GM19238 (cell line): ENCODE measurements around the gene ROR2.
"Not testable (repeated sequence)": the region's sequence is repeated elsewhere in the genome, so short reads cannot be mapped to it uniquely, and the experiment has no call there.

Experiments
- DNase-seq: peaks from one replicate; pipeline ENCODE4 v3.0.0; 2011; ENCODE audit warnings: low spot score; ENCODE audit not compliant: insufficient read length

Gene ROR2

GRCh38 chr9:91949946-91950664 lies at the start of gene ROR2:
TSS of gene ROR2 (minus strand) at chr9:91950228.
- peak; percentile 50 for DNase-seq

GRCh38 chr9:91995000-91995655 lies 45.1 kb upstream of the ROR2 start:
- DNase-seq = no peak

- no peak for DNase-seq
These were observed 44.4 kb upstream of the ROR2 start for GRCh38 chr9:91994422-91994821.

GRCh38 chr9:91992461-91993041 lies 42.5 kb upstream of the ROR2 start:
- DNase-seq = no peak

GRCh38 chr9:91991721-91992341 lies 41.8 kb upstream of the ROR2 start:
- DNase-seq = no peak

- no peak for DNase-seq
These were observed 36.2 kb upstream of the ROR2 start for GRCh38 chr9:91986248-91986647.

GRCh38 chr9:91985692-91986091 lies 35.7 kb upstream of the ROR2 start:
- DNase-seq = no peak

- no peak for DNase-seq
These were observed 28.8 kb upstream of the ROR2 start for GRCh38 chr9:91978740-91979414.

GRCh38 chr9:91975254-91975653 lies 25.2 kb upstream of the ROR2 start:
- DNase-seq = not testable (repeated sequence)

- no peak for DNase-seq
These were observed 22.7 kb upstream of the ROR2 start for GRCh38 chr9:91972711-91973110.

- no peak for DNase-seq
These were observed 22.1 kb upstream of the ROR2 start for GRCh38 chr9:91972076-91972626.

GRCh38 chr9:91967259-91967658 lies 17.2 kb upstream of the ROR2 start:
- no peak for DNase-seq

- DNase-seq = no peak
These were observed 16.5 kb upstream of the ROR2 start for GRCh38 chr9:91966503-91966902.

GRCh38 chr9:91963711-91964240 lies 13.7 kb upstream of the ROR2 start:
- DNase-seq = no peak

- no peak for DNase-seq
These were observed 10.3 kb upstream of the ROR2 start for GRCh38 chr9:91960367-91960766.

GRCh38 chr9:91958174-91958573 lies 8.1 kb upstream of the ROR2 start:
- DNase-seq = no peak

- DNase-seq = no peak
These were observed 4.9 kb upstream of the ROR2 start for GRCh38 chr9:91954841-91955471.

GRCh38 chr9:91953718-91954117 lies 3.7 kb upstream of the ROR2 start:
- no peak for DNase-seq

- DNase-seq = no peak
These were observed 2.0 kb upstream of the ROR2 start for GRCh38 chr9:91951944-91952520.

GRCh38 chr9:91949392-91949945 lies 559 bp downstream of the ROR2 start:
- no peak for DNase-seq
